HEK293 (cell line): ENCODE data around the gene HPS4.

Experiments used
- CTCF ChIA-PET: fragments of 350-600 bp; formaldehyde crosslinking; extraction: SDS; loops from one replicate; lab custom pipeline; 2021; ENCODE audit warnings: antibody characterized with exemption; lab: Yijun Ruan, JAX
- POLR2A ChIA-PET: fragments of 300-600 bp; formaldehyde crosslinking; extraction: SDS; loops from one replicate; lab custom pipeline; 2020; ENCODE audit warnings: antibody characterized with exemption, inconsistent platforms; lab: Yijun Ruan, JAX
- H3K27ac ChIP-seq: fragments of 200-500 bp; sonication (Bioruptor generic); 2 replicates; pipeline ENCODE4 v1.5.1; 2014; ENCODE audit warnings: low read depth, low read length, control low read depth, inconsistent platforms; ENCODE audit errors: extremely low read depth
- H3K36me3 ChIP-seq, 2 experiments: fragments of 200-500 bp in 1 of 2; sonication (Bioruptor generic) in 1 of 2; 1 replicate in 1 of 2; 2 replicates in 1 of 2; pipeline ENCODE4 v1.5.1; 2014 to 2017; ENCODE audit warnings: inconsistent platforms in 2 of 2, low read length in 2 of 2; ENCODE audit not compliant: control insufficient read depth in 2 of 2, insufficient read depth in 1 of 2
- H3K4me1 ChIP-seq: fragments of 200-500 bp; sonication (Bioruptor generic); 2 replicates; pipeline ENCODE4 v1.5.1; 2014; ENCODE audit warnings: mild to moderate bottlenecking, low read length, inconsistent platforms; ENCODE audit not compliant: control insufficient read depth, insufficient read depth
- H3K4me3 ChIP-seq: 2 replicates; pipeline ENCODE4 v1.5.1; 2011; ENCODE audit warnings: low read depth, mild to moderate bottlenecking, control low read depth, low read length, moderate library complexity
- H3K9me3 ChIP-seq: fragments of 200-500 bp; sonication (Bioruptor generic); 2 replicates; pipeline ENCODE4 v1.5.1; 2014; ENCODE audit warnings: low read depth, low read length, inconsistent platforms; ENCODE audit not compliant: control insufficient read depth, insufficient read depth
- KLF16 ChIP-seq: fragments of 450-650 bp; formaldehyde crosslinking; IDR thresholded peaks from 2 replicates; pipeline ENCODE4 v1.5.1; 2017; ENCODE audit warnings: missing biosample characterization, missing genetic modification characterization
- MZF1 ChIP-seq: fragments of 450-650 bp; formaldehyde crosslinking; IDR thresholded peaks from 2 replicates; pipeline ENCODE4 v1.5.1; 2017; ENCODE audit warnings: missing biosample characterization, missing genetic modification characterization, borderline replicate concordance
- SP2 ChIP-seq: fragments of 450-650 bp; formaldehyde crosslinking; IDR thresholded peaks from 2 replicates; pipeline ENCODE4 v1.5.1; 2016; ENCODE audit warnings: missing biosample characterization, missing genetic modification characterization
- TCF7L2 ChIP-seq: IDR thresholded peaks from 2 replicates; pipeline ENCODE4 v1.6.1; 2011; ENCODE audit warnings: low read depth, mild to moderate bottlenecking, inconsistent platforms, low read length, moderate library complexity, borderline replicate concordance
- YY1 ChIP-seq: fragments of 450-650 bp; formaldehyde crosslinking; IDR thresholded peaks from 2 replicates; pipeline ENCODE4 v1.5.1; 2018; ENCODE audit warnings: missing biosample characterization, missing genetic modification characterization
- ZBTB20 ChIP-seq: fragments of 450-650 bp; formaldehyde crosslinking; IDR thresholded peaks from 2 replicates; pipeline ENCODE4 v1.5.1; 2016; ENCODE audit warnings: missing biosample characterization, missing genetic modification characterization
- ZBTB8A ChIP-seq: fragments of 450-650 bp; formaldehyde crosslinking; IDR thresholded peaks from 2 replicates; pipeline ENCODE4 v1.5.1; 2016; ENCODE audit warnings: missing biosample characterization, missing genetic modification characterization
- ZNF184 ChIP-seq: fragments of 450-650 bp; IDR thresholded peaks from 2 replicates; pipeline ENCODE4 v1.5.1; 2018; ENCODE audit warnings: missing biosample characterization, mild to moderate bottlenecking, missing genetic modification characterization
- ZNF335 ChIP-seq: fragments of 450-650 bp; formaldehyde crosslinking; conservative IDR thresholded peaks from 2 replicates; pipeline ENCODE4 v1.5.1; 2016; ENCODE audit warnings: missing biosample characterization, missing genetic modification characterization
- ZNF530 ChIP-seq: fragments of 450-650 bp; formaldehyde crosslinking; IDR thresholded peaks from 2 replicates; pipeline ENCODE4 v1.5.1; 2016; ENCODE audit warnings: low read depth, missing biosample characterization, missing genetic modification characterization
- ZNF664 ChIP-seq: fragments of 450-650 bp; formaldehyde crosslinking; IDR thresholded peaks from 2 replicates; pipeline ENCODE4 v1.5.1; 2016; ENCODE audit warnings: missing biosample characterization, missing genetic modification characterization
- ZNF707 ChIP-seq: fragments of 450-650 bp; formaldehyde crosslinking; IDR thresholded peaks from 2 replicates; pipeline ENCODE4 v1.5.1; 2016; ENCODE audit warnings: missing biosample characterization, missing genetic modification characterization
- TF ChIP-seq, protein P1 (sequence below): fragments of 450-650 bp; formaldehyde crosslinking; IDR thresholded peaks from 2 replicates; pipeline ENCODE4 v1.5.1; 2016; ENCODE audit warnings: missing biosample characterization, missing genetic modification characterization, borderline replicate concordance
- TF ChIP-seq, protein P2 (sequence below): fragments of 450-650 bp; formaldehyde crosslinking; IDR thresholded peaks from 2 replicates; pipeline ENCODE4 v1.5.1; 2016; ENCODE audit warnings: missing biosample characterization, missing genetic modification characterization
- TF ChIP-seq, protein P3 (sequence below): fragments of 450-650 bp; formaldehyde crosslinking; IDR thresholded peaks from 2 replicates; pipeline ENCODE4 v1.5.1; 2017; ENCODE audit warnings: missing biosample characterization, missing genetic modification characterization
- TF ChIP-seq, protein P4 (sequence below): fragments of 450-650 bp; formaldehyde crosslinking; IDR thresholded peaks from 2 replicates; pipeline ENCODE4 v1.5.1; 2016; ENCODE audit warnings: missing biosample characterization, missing genetic modification characterization
- TF ChIP-seq, protein P5 (sequence below): fragments of 450-650 bp; IDR thresholded peaks from 2 replicates; pipeline ENCODE4 v1.5.1; 2018; ENCODE audit warnings: missing biosample characterization, mild to moderate bottlenecking, missing genetic modification characterization
- TF ChIP-seq, protein P6 (sequence below): fragments of 450-650 bp; formaldehyde crosslinking; IDR thresholded peaks from 2 replicates; pipeline ENCODE4 v1.5.1; 2016; ENCODE audit warnings: missing biosample characterization, missing genetic modification characterization

HPS4 gene

DNA sequence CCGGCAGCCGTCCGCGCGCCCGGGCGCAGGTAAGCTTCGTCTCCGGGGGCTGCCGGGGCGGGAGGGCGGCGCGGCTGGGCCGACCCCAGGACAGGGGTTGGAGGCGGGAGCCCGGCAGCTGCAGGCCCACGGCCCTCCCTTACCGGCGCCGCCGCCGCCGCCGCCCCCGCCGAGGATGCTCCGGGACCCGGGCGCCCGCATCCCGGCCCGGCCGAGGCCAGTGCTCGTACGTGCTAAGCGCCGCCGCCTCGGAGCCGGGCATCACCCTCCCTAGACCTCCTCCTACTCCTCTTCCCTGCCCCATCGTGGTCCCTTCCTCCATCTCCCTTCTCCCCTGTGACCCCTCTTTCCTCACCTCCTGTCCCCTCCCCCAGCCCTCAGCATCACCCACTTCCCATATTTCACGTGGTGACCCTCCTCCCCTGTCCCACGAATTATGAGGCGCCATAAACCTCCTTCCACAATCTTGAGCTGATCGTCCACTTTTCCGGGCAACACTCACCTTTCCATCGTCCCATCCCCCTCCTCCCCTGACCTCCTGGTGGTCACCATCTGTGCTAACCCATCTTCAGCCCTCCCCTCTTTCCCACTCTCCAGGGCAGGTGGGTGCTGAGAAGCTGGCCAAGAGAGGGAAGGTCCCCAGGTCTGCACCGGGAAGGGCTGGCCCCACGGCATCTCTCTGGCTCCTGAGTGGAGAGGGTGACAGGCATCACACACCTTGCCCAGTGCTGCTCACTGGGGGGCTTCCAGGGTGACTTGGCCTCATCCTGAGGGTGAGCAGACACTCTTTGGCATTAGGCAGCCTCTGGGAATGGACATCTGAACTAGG lies 53.9 kb downstream of the HPS4 start (continued):
- TF ChIP-seq, protein P1, sequence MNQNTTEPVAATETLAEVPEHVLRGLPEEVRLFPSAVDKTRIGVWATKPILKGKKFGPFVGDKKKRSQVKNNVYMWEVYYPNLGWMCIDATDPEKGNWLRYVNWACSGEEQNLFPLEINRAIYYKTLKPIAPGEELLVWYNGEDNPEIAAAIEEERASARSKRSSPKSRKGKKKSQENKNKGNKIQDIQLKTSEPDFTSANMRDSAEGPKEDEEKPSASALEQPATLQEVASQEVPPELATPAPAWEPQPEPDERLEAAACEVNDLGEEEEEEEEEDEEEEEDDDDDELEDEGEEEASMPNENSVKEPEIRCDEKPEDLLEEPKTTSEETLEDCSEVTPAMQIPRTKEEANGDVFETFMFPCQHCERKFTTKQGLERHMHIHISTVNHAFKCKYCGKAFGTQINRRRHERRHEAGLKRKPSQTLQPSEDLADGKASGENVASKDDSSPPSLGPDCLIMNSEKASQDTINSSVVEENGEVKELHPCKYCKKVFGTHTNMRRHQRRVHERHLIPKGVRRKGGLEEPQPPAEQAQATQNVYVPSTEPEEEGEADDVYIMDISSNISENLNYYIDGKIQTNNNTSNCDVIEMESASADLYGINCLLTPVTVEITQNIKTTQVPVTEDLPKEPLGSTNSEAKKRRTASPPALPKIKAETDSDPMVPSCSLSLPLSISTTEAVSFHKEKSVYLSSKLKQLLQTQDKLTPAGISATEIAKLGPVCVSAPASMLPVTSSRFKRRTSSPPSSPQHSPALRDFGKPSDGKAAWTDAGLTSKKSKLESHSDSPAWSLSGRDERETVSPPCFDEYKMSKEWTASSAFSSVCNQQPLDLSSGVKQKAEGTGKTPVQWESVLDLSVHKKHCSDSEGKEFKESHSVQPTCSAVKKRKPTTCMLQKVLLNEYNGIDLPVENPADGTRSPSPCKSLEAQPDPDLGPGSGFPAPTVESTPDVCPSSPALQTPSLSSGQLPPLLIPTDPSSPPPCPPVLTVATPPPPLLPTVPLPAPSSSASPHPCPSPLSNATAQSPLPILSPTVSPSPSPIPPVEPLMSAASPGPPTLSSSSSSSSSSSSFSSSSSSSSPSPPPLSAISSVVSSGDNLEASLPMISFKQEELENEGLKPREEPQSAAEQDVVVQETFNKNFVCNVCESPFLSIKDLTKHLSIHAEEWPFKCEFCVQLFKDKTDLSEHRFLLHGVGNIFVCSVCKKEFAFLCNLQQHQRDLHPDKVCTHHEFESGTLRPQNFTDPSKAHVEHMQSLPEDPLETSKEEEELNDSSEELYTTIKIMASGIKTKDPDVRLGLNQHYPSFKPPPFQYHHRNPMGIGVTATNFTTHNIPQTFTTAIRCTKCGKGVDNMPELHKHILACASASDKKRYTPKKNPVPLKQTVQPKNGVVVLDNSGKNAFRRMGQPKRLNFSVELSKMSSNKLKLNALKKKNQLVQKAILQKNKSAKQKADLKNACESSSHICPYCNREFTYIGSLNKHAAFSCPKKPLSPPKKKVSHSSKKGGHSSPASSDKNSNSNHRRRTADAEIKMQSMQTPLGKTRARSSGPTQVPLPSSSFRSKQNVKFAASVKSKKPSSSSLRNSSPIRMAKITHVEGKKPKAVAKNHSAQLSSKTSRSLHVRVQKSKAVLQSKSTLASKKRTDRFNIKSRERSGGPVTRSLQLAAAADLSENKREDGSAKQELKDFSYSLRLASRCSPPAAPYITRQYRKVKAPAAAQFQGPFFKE (tag by site-specific recombination), result no peak
- TF ChIP-seq ZBTB20 (tag by site-specific recombination) (peak; percentile 79), SP2 (tag by site-specific recombination) (peak; percentile 40; the same call in 1 of the 2 replicates), KLF16 (peak; percentile 34; the same call in 1 of the 2 replicates), ZBTB8A (no peak), ZNF335 (tag by site-specific recombination) (peak; percentile 68)
- TF ChIP-seq, protein P2, sequence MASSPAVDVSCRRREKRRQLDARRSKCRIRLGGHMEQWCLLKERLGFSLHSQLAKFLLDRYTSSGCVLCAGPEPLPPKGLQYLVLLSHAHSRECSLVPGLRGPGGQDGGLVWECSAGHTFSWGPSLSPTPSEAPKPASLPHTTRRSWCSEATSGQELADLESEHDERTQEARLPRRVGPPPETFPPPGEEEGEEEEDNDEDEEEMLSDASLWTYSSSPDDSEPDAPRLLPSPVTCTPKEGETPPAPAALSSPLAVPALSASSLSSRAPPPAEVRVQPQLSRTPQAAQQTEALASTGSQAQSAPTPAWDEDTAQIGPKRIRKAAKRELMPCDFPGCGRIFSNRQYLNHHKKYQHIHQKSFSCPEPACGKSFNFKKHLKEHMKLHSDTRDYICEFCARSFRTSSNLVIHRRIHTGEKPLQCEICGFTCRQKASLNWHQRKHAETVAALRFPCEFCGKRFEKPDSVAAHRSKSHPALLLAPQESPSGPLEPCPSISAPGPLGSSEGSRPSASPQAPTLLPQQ (tag by site-specific recombination), result peak; percentile 33; the same call in 1 of the 2 replicates
- TF ChIP-seq, protein P3, sequence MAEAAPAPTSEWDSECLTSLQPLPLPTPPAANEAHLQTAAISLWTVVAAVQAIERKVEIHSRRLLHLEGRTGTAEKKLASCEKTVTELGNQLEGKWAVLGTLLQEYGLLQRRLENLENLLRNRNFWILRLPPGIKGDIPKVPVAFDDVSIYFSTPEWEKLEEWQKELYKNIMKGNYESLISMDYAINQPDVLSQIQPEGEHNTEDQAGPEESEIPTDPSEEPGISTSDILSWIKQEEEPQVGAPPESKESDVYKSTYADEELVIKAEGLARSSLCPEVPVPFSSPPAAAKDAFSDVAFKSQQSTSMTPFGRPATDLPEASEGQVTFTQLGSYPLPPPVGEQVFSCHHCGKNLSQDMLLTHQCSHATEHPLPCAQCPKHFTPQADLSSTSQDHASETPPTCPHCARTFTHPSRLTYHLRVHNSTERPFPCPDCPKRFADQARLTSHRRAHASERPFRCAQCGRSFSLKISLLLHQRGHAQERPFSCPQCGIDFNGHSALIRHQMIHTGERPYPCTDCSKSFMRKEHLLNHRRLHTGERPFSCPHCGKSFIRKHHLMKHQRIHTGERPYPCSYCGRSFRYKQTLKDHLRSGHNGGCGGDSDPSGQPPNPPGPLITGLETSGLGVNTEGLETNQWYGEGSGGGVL (tag by site-specific recombination), result peak; percentile 44

DNA sequence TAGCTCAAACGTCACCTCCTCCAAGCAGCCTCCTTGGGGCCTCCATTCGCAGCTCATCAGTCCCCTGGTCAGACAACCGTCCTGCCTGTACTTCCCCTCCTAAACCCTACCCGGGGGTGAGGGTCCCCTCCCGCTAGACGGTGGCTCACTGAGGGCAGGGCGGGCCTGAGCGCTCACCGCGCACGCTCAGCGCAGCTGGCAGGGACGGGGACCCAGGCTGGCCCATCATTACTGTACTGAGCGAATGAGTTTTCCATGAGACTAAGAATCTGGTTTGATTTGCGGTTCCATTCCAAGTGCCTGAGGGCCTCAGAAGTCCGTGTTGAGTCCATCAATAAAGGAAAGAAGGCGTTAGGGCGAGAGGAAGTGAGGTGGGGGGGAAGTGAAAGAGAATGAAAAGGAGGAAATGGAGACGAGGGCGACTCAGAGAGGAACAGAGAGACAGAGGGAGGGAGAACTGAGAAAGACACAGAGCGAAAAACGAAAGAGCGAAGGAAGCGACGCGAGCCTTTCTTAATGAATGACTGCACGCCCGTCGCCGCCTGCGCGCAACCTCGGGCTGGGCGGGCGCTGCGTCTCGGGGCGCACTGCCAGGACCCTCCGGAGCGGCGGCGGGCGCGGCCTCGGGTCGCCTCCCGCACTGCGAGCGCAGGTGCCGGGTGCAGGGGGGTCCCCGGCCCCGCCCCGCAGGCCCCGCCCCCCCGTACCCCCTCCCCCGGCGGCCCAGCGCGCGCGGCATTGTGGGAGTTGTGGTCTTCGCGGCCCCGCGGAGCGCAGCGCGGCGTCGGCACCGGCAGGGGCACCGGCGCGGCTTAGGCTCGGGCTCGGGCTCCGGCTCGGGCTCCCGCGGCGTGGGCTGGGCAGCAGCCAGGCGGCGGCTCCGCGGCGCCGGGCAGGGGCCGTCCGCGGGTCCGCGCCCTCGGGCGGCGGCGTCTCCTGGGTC lies 54.8 kb downstream of the HPS4 start, which contains the start of gene ASPHD2:
Gene ASPHD2, plus strand, starts transcription at position 746 of the 943 bp plus-strand sequence. CDS start 4,356 bp downstream, outside the sequence.
- Histone ChIP-seq H3K27ac (peak within 1 kb of the TSS; percentile 27; the same call in 1 of the 2 replicates), H3K36me3 (peaks cover 0 to 5% of the 10 kb centered on the region in 2 experiments; a peak in 1 of 3 replicates), H3K4me3 (peak within 1 kb of the TSS; percentile 49), H3K9me3 (no peaks in the 10 kb centered on the region), H3K4me1 (no peaks in the 10 kb centered on the region; the same call in 1 of the 2 replicates)
- ChIA-PET CTCF (interaction anchor here (0.5 to 1.6 kb wide), 2 partner anchors 28 to 31 kb away, joined by 4 to 5 read pairs; no protein-coding TSS in a partner anchor), POLR2A (interaction anchor here (1.0 kb wide), 1 partner anchor 12 kb away, joined by 4 read pairs; no protein-coding TSS in a partner anchor)
- TF ChIP-seq, protein P4, sequence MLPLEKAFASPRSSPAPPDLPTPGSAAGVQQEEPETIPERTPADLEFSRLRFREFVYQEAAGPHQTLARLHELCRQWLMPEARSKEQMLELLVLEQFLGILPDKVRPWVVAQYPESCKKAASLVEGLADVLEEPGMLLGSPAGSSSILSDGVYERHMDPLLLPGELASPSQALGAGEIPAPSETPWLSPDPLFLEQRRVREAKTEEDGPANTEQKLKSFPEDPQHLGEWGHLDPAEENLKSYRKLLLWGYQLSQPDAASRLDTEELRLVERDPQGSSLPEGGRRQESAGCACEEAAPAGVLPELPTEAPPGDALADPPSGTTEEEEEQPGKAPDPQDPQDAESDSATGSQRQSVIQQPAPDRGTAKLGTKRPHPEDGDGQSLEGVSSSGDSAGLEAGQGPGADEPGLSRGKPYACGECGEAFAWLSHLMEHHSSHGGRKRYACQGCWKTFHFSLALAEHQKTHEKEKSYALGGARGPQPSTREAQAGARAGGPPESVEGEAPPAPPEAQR (tag by site-specific recombination), result no peak
- TF ChIP-seq, protein P5, sequence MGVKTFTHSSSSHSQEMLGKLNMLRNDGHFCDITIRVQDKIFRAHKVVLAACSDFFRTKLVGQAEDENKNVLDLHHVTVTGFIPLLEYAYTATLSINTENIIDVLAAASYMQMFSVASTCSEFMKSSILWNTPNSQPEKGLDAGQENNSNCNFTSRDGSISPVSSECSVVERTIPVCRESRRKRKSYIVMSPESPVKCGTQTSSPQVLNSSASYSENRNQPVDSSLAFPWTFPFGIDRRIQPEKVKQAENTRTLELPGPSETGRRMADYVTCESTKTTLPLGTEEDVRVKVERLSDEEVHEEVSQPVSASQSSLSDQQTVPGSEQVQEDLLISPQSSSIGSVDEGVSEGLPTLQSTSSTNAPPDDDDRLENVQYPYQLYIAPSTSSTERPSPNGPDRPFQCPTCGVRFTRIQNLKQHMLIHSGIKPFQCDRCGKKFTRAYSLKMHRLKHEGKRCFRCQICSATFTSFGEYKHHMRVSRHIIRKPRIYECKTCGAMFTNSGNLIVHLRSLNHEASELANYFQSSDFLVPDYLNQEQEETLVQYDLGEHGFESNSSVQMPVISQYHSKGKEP (tag by site-specific recombination), result no peak
- TF ChIP-seq YY1 (tag by site-specific recombination) (no peak), ZNF707 (tag by site-specific recombination) (no peak), KLF16 (peak; percentile 48; the same call in 1 of the 2 replicates), MZF1 (tag by site-specific recombination) (no peak), ZNF530 (no peak), ZNF184 (tag by site-specific recombination) (no peak), ZNF664 (tag by site-specific recombination) (no peak), TCF7L2 (no peak)
- TF ChIP-seq, protein P6, sequence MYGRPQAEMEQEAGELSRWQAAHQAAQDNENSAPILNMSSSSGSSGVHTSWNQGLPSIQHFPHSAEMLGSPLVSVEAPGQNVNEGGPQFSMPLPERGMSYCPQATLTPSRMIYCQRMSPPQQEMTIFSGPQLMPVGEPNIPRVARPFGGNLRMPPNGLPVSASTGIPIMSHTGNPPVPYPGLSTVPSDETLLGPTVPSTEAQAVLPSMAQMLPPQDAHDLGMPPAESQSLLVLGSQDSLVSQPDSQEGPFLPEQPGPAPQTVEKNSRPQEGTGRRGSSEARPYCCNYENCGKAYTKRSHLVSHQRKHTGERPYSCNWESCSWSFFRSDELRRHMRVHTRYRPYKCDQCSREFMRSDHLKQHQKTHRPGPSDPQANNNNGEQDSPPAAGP (tag by site-specific recombination), result peak; percentile 57; the same call in 1 of the 2 replicates
